Lower leg skin (tissue), 3 donors: Measurements from ENCODE around the gene NOVA2.

Experiments used
- CTCF ChIP-seq, 3 donors: fragments of 450-650 bp; IDR thresholded peaks; one replicate each; pipeline ENCODE4 v1.5.1; 2016; ENCODE audit warnings: antibody characterized with exemption in 3 of 3, mild to moderate bottlenecking in 3 of 3, moderate library complexity in 2 of 3
- POLR2A ChIP-seq, 2 donors: fragments of 450-650 bp; IDR thresholded peaks; one replicate each; pipeline ENCODE4 v1.6.1; 2016 to 2017; ENCODE audit warnings: antibody characterized with exemption in 2 of 2, mild to moderate bottlenecking in 1 of 2, moderate library complexity in 1 of 2

- TF ChIP-seq CTCF (IDR thresholded peaks at IDR 0.05), result no peak
- no peak for TF ChIP-seq POLR2A (IDR thresholded peaks at IDR 0.05)
Observed at GRCh38 chr19:45959517-45960025, 14.1 kb downstream of the NOVA2 start.
